Measurements from ENCODE around the gene FBXW11.

DNA sequence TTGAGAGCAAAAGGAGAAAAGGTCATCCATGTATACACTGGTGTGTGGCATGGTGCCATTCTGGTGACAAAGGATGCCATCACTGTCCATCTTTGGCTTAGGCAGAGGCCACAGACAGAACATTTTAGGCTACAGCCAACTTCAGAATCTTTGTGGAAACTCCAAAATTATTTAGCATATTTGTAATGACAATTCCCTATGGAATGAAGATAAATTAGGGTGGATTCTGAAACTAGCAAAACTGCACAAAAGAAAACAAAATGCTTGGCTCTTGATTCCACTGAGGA is 92.5 kb downstream of the FBXW11 start:
- TF ChIP-seq, protein P1, sequence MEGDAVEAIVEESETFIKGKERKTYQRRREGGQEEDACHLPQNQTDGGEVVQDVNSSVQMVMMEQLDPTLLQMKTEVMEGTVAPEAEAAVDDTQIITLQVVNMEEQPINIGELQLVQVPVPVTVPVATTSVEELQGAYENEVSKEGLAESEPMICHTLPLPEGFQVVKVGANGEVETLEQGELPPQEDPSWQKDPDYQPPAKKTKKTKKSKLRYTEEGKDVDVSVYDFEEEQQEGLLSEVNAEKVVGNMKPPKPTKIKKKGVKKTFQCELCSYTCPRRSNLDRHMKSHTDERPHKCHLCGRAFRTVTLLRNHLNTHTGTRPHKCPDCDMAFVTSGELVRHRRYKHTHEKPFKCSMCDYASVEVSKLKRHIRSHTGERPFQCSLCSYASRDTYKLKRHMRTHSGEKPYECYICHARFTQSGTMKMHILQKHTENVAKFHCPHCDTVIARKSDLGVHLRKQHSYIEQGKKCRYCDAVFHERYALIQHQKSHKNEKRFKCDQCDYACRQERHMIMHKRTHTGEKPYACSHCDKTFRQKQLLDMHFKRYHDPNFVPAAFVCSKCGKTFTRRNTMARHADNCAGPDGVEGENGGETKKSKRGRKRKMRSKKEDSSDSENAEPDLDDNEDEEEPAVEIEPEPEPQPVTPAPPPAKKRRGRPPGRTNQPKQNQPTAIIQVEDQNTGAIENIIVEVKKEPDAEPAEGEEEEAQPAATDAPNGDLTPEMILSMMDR (IDR thresholded peaks at IDR 0.05): no peak
- no peak for TF ChIP-seq POLR2A (IDR thresholded peaks at IDR 0.05)
